GM18519 (cell line): ENCODE results near the gene DLGAP1.
"Not testable (repeated sequence)": the region's sequence is repeated elsewhere in the genome, so short reads cannot be mapped to it uniquely, and the experiment has no call there.

Experiments
- ATAC-seq: cut with Tn5 transposase; IDR thresholded peaks from one replicate; pipeline ENCODE4 v1.9.1; 2021; ENCODE audit warnings: mild to moderate bottlenecking, moderate library complexity; ENCODE audit not compliant: unreplicated experiment, low FRiP score

DLGAP1 gene

GRCh38 chr18:3620146-3621119, 834.7 kb downstream of the DLGAP1 start:
- ATAC-seq, result no peak

GRCh38 chr18:3619746-3620145, 835.4 kb downstream of the DLGAP1 start:
- no peak for ATAC-seq

- no peak for ATAC-seq
These were observed 835.9 kb downstream of the DLGAP1 start for GRCh38 chr18:3619222-3619621.

GRCh38 chr18:3616744-3617143, 838.4 kb downstream of the DLGAP1 start:
- ATAC-seq, result no peak

- ATAC-seq, result no peak
These were observed 839.0 kb downstream of the DLGAP1 start for GRCh38 chr18:3616142-3616541.

- no peak for ATAC-seq
These were observed 839.6 kb downstream of the DLGAP1 start for GRCh38 chr18:3615374-3615985.

- no peak for ATAC-seq
These were observed 842.8 kb downstream of the DLGAP1 start for GRCh38 chr18:3612315-3612714.

- ATAC-seq, result no peak
These were observed 843.6 kb downstream of the DLGAP1 start for GRCh38 chr18:3611313-3612090.

- ATAC-seq, result no peak
These were observed 844.3 kb downstream of the DLGAP1 start for GRCh38 chr18:3610813-3611212.

- ATAC-seq, result no peak
These were observed 844.9 kb downstream of the DLGAP1 start for GRCh38 chr18:3610188-3610708.

GRCh38 chr18:3608488-3608887, 846.6 kb downstream of the DLGAP1 start:
- ATAC-seq, result no peak

- not testable (repeated sequence) for ATAC-seq
These were observed 847.0 kb downstream of the DLGAP1 start for GRCh38 chr18:3608099-3608453.

GRCh38 chr18:3607309-3608098, 847.6 kb downstream of the DLGAP1 start:
- no peak for ATAC-seq

GRCh38 chr18:3606863-3607262, 848.2 kb downstream of the DLGAP1 start:
- not testable (repeated sequence) for ATAC-seq

- no peak for ATAC-seq
These were observed 849.1 kb downstream of the DLGAP1 start for GRCh38 chr18:3605954-3606443.

- no peak for ATAC-seq
These were observed 849.6 kb downstream of the DLGAP1 start for GRCh38 chr18:3605486-3605952.

- peak; percentile 86 for ATAC-seq
These were observed 850.4 kb downstream of the DLGAP1 start for GRCh38 chr18:3604498-3605408.

- no peak for ATAC-seq
These were observed 850.9 kb downstream of the DLGAP1 start for GRCh38 chr18:3604235-3604497.
